CD4-positive, alpha-beta T cell (primary cell): ENCODE measurements around the gene ENO4. TPM values are rescaled to one million over a fixed set of nuclear protein-coding genes. Genes with fewer than 3 reads are reported as not detected.

ENCODE experiments used
- ATAC-seq: fragments of 200-7000 bp; cut with Tn5 transposase; one replicate; pipeline ENCODE4 v1.10.0; 2022; ENCODE audit warnings: mild to moderate bottlenecking; ENCODE audit not compliant: poor library complexity
- CTCF ChIA-PET: fragments of 350-600 bp; sonication (Branson Sonifier 250); formaldehyde crosslinking; loops from one replicate; lab custom pipeline; 2021; ENCODE audit warnings: antibody characterized with exemption, inconsistent platforms; lab: Charles Lee
- POLR2A ChIA-PET: fragments of 350-600 bp; sonication (Branson Sonifier 250); formaldehyde crosslinking; loops from one replicate; lab custom pipeline; 2021; ENCODE audit warnings: antibody characterized with exemption, inconsistent platforms; lab: Charles Lee
- DNase-seq, 14 experiments: peaks; one replicate each; pipeline ENCODE4 v3.0.0-alpha.2; 2013 to 2020; ENCODE audit warnings: mixed read lengths in 2 of 14
- H3K27ac ChIP-seq, 2 donors: one replicate each; pipeline versions ENCODE4 v1.5.1 to v1.7.0; 2013; ENCODE audit warnings: low read length in 2 of 2, low read depth in 1 of 2, mild to moderate bottlenecking in 1 of 2
- H3K27me3 ChIP-seq, 2 experiments: 1 replicate in 1 of 2; 2 replicates in 1 of 2; pipeline versions ENCODE4 v1.6.1 to v1.7.0; 2013; ENCODE audit warnings: low read length in 2 of 2, control low read depth in 1 of 2, mild to moderate bottlenecking in 1 of 2, moderate library complexity in 1 of 2; ENCODE audit not compliant: insufficient read depth in 2 of 2, control insufficient read depth in 1 of 2
- H3K36me3 ChIP-seq: one replicate; pipeline ENCODE4 v1.6.1; 2013; ENCODE audit warnings: low read length, control low read depth; ENCODE audit not compliant: insufficient read depth
- H3K4me1 ChIP-seq: one replicate; pipeline ENCODE4 v1.6.1; 2013; ENCODE audit warnings: low read length, control low read depth; ENCODE audit not compliant: insufficient read depth
- H3K4me3 ChIP-seq: one replicate; pipeline ENCODE4 v1.5.1; 2013; ENCODE audit warnings: mild to moderate bottlenecking, low read length, moderate library complexity
- H3K9me3 ChIP-seq, 2 experiments: 1 replicate in 1 of 2; 2 replicates in 1 of 2; pipeline versions ENCODE4 v1.6.1 to v1.7.0; 2013; ENCODE audit warnings: low read length in 2 of 2, mild to moderate bottlenecking in 2 of 2, control low read depth in 1 of 2, moderate library complexity in 1 of 2; ENCODE audit not compliant: control insufficient read depth in 1 of 2, insufficient read depth in 1 of 2
- H3K27ac Mint-ChIP-seq: one replicate; pipeline ENCODE4 v1.8.0; 2020; ENCODE audit warnings: mixed read lengths
- H3K27me3 Mint-ChIP-seq: one replicate; pipeline ENCODE4 v1.8.0; 2021; ENCODE audit warnings: mixed read lengths
- H3K36me3 Mint-ChIP-seq: one replicate; pipeline ENCODE4 v1.8.0; 2021; ENCODE audit warnings: low read depth, mixed read lengths
- H3K4me1 Mint-ChIP-seq: one replicate; pipeline ENCODE4 v1.8.0; 2021; ENCODE audit warnings: low read depth, mixed read lengths
- H3K4me3 Mint-ChIP-seq: one replicate; pipeline ENCODE4 v1.8.0; 2020; ENCODE audit warnings: mild to moderate bottlenecking, mixed read lengths
- H3K9me3 Mint-ChIP-seq: one replicate; pipeline ENCODE4 v1.8.0; 2020; ENCODE audit warnings: mixed read lengths
- intact Hi-C, 2 experiments: fragments of 100-400 bp; cut with DNase I in 1 of 2; cut with micrococcal nuclease in 1 of 2; formaldehyde crosslinking; loops; one replicate each; pipeline versions ENCODE4 v1.15.1 to v1.9.0; 2023 to 2025; cut with DNase I, micrococcal nuclease
- total RNA-seq, 174 experiments: library from RNA in 2 of 174; stranded (reverse) in 2 of 174; gene quantifications; one replicate each; pipeline ENCODE4 v1.2.3 and lab custom pipeline; 2021 to 2026
- TF ChIP-seq, protein P1 (sequence below): fragments of 200-600 bp; IDR thresholded peaks from one replicate; pipeline ENCODE4 v1.8.0; 2022; ENCODE audit warnings: antibody characterized with exemption, mild to moderate bottlenecking

ENO4 gene
- total RNA-seq, 2 experiments from 2014 or later, result not detected

DNA sequence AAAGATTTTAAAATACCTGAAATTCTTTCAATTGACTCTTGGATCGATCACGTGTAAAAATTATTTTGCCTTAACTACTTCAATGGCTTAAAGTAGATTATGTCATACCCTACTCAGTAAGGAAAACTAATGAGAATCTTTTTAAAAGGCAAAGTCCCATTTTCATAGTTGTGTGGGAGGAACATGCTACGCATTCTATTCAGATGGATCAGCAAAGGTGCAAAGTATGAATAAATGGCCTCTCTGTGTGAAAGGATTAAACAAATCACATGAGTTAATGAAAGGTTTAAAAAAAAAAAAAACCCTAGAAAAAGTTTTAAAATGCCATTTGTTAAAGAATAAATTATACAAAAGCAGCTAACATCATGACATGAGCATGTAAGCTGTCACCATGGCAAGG, 77.1 kb downstream of the ENO4 start:
- Mint-ChIP-seq H3K27me3 (no peaks in the 10 kb centered on the region), H3K27ac (no peak overlapping the region), H3K36me3 (no peaks in the 10 kb centered on the region), H3K4me3 (no peak overlapping the region), H3K4me1 (no peaks in the 10 kb centered on the region), H3K9me3 (no peaks in the 10 kb centered on the region)
- Histone ChIP-seq H3K4me3 (no peak overlapping the region), H3K4me1 (no peaks in the 10 kb centered on the region), H3K27me3 (no peaks in the 10 kb centered on the region), H3K27ac (no peak overlapping the region), H3K9me3 (peaks cover 0 to 3% of the 10 kb centered on the region in 2 experiments), H3K36me3 (no peaks in the 10 kb centered on the region)
- ATAC-seq, result no peak
- TF ChIP-seq, protein P1, sequence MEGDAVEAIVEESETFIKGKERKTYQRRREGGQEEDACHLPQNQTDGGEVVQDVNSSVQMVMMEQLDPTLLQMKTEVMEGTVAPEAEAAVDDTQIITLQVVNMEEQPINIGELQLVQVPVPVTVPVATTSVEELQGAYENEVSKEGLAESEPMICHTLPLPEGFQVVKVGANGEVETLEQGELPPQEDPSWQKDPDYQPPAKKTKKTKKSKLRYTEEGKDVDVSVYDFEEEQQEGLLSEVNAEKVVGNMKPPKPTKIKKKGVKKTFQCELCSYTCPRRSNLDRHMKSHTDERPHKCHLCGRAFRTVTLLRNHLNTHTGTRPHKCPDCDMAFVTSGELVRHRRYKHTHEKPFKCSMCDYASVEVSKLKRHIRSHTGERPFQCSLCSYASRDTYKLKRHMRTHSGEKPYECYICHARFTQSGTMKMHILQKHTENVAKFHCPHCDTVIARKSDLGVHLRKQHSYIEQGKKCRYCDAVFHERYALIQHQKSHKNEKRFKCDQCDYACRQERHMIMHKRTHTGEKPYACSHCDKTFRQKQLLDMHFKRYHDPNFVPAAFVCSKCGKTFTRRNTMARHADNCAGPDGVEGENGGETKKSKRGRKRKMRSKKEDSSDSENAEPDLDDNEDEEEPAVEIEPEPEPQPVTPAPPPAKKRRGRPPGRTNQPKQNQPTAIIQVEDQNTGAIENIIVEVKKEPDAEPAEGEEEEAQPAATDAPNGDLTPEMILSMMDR, result no peak
- CTCF ChIA-PET, result no interaction called here
- intact Hi-C loops, result no loop called here
- no peak for DNase-seq
- POLR2A ChIA-PET, result no interaction called here

DNA sequence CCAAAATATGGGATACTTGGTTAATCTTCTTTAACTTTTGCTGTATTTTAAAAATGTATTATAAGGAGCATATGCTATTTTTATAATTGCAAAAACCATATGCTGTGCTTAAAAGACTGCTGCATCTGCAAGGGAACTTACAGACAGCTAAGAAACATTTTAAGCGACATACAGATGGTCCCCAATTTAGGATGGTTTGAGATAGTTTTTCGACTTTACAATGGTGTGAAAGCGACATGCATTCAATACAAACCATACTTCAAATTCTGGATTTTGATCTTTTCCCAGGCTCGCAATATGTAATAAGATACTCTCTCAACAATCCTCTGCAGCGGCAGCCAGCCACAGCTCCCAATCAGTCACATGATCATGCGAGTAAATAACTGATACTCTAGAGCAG, 82.5 kb downstream of the ENO4 start:
- H3K4me1 ChIP-seq, result no peaks in the 10 kb centered on the region
- intact Hi-C loops, result no loop called here
- DNase-seq, result no peak
- CTCF ChIA-PET, result interaction anchor here (0.9 kb wide), 1 partner anchor 8 kb away, joined by 3 read pairs; no protein-coding TSS in a partner anchor
- no peak for ATAC-seq
- H3K36me3 ChIP-seq, result no peaks in the 10 kb centered on the region
- H3K27me3 ChIP-seq, result no peaks in the 10 kb centered on the region
- Mint-ChIP-seq H3K4me1 (no peaks in the 10 kb centered on the region), H3K27me3 (no peaks in the 10 kb centered on the region), H3K27ac (no peak overlapping the region), H3K36me3 (no peaks in the 10 kb centered on the region), H3K4me3 (no peak overlapping the region), H3K9me3 (no peaks in the 10 kb centered on the region)
- POLR2A ChIA-PET, result no interaction called here
- H3K9me3 ChIP-seq, result peaks cover 0 to 7% of the 10 kb centered on the region in 2 experiments
- H3K27ac ChIP-seq, result no peak overlapping the region
- TF ChIP-seq, protein P1, result no peak
- no peak overlapping the region for H3K4me3 ChIP-seq

Other genes starting within 250 kb of the ENO4 start
- not detected for gene PNLIPRP2, start 228.5 kb upstream of the ENO4 start, total RNA-seq
- under 1 TPM in 1 of 2 experiments, not detected in 1; 0.49 TPM for gene HSPA12A, start 106.9 kb upstream of the ENO4 start, total RNA-seq
- gene SHTN1, start 155.7 kb downstream of the ENO4 start, total RNA-seq, result under 1 TPM; 0.75 to 0.85 TPM